ENCODE results near the gene DAP.

DAP gene

GRCh38 chr5:10695055-10695649 lies 65.9 kb downstream of the DAP start:
- no peak overlapping the region for H3K27ac ChIP-seq
- H3K4me3 ChIP-seq: peak overlapping the region; percentile 23
- no peak for DNase-seq (ENCODE audit: low spot score)
- TF ChIP-seq CTCF (IDR thresholded peaks at IDR 0.05): peak; percentile 67

- TF ChIP-seq CTCF (IDR thresholded peaks at IDR 0.05): no peak
- Histone ChIP-seq H3K4me3 (no peak overlapping the region), H3K27ac (no peak overlapping the region)
- no peak for DNase-seq (ENCODE audit: low spot score)
Observed at GRCh38 chr5:10691826-10692785, 68.9 kb downstream of the DAP start.

- H3K4me3 ChIP-seq: no peak overlapping the region
- no peak overlapping the region for H3K27ac ChIP-seq
- DNase-seq (ENCODE audit: low spot score): no peak
- TF ChIP-seq CTCF (IDR thresholded peaks at IDR 0.05): no peak
Observed at GRCh38 chr5:10690460-10691440, 70.3 kb downstream of the DAP start.

- no peak for DNase-seq (ENCODE audit: low spot score)
- no peak overlapping the region for H3K27ac ChIP-seq
- H3K4me3 ChIP-seq: no peak overlapping the region
- no peak for TF ChIP-seq CTCF (IDR thresholded peaks at IDR 0.05)
Observed at GRCh38 chr5:10689391-10690081, 71.5 kb downstream of the DAP start.

GRCh38 chr5:10688651-10689171 lies 72.3 kb downstream of the DAP start:
- TF ChIP-seq CTCF (IDR thresholded peaks at IDR 0.05): no peak
- no peak for DNase-seq (ENCODE audit: low spot score)
- H3K27ac ChIP-seq: no peak overlapping the region
- H3K4me3 ChIP-seq: no peak overlapping the region

GRCh38 chr5:10686890-10687289 lies 74.1 kb downstream of the DAP start:
- no peak overlapping the region for H3K27ac ChIP-seq
- no peak for DNase-seq (ENCODE audit: low spot score)

More at GRCh38 chr5:10686890-10687289, 74.1 kb downstream of the DAP start:
- TF ChIP-seq CTCF (IDR thresholded peaks at IDR 0.05): no peak
- no peak overlapping the region for H3K4me3 ChIP-seq

All from coronary artery (tissue), 2 donors.